ENCODE results near the gene ASS1. TPM values are rescaled to one million over a fixed set of nuclear protein-coding genes. Genes with fewer than 3 reads are reported as not detected.

Gene ASS1
- total RNA-seq, 1 donor from 2014 or later: 45.6 TPM

GRCh38 chr9:130480673-130481072, 35.9 kb downstream of the ASS1 start:
- peak; percentile 21 for TF ChIP-seq CTCF (IDR thresholded peaks at IDR 0.05; ENCODE audit: insufficient read depth, low read length, poor library complexity, severe bottlenecking)
- H3K4me3 ChIP-seq (ENCODE audit: low read depth, low read length): no peak overlapping the region
- H3K27me3 ChIP-seq (ENCODE audit: control insufficient read depth, insufficient read depth, low read length): peaks cover 47% of the 10 kb centered on the region
- no peak for DNase-seq (ENCODE audit: low read depth)
- H3K36me3 ChIP-seq (ENCODE audit: control insufficient read depth, insufficient read depth, low read length): no peaks in the 10 kb centered on the region

- DNase-seq (ENCODE audit: low read depth): no peak
- Histone ChIP-seq H3K36me3 (ENCODE audit: control insufficient read depth, insufficient read depth, low read length) (no peaks in the 10 kb centered on the region), H3K4me3 (ENCODE audit: low read depth, low read length) (no peak overlapping the region), H3K27me3 (ENCODE audit: control insufficient read depth, insufficient read depth, low read length) (peaks cover 40% of the 10 kb centered on the region)
- no peak for TF ChIP-seq CTCF (IDR thresholded peaks at IDR 0.05; ENCODE audit: insufficient read depth, low read length, poor library complexity, severe bottlenecking)
These were observed 37.7 kb downstream of the ASS1 start for GRCh38 chr9:130482463-130482862.

- DNase-seq (ENCODE audit: low read depth): no peak
- no peak for TF ChIP-seq CTCF (IDR thresholded peaks at IDR 0.05; ENCODE audit: insufficient read depth, low read length, poor library complexity, severe bottlenecking)
These were observed 38.7 kb downstream of the ASS1 start for GRCh38 chr9:130483371-130483971.

GRCh38 chr9:130484362-130485072, 39.8 kb downstream of the ASS1 start:
- no peak for DNase-seq (ENCODE audit: low read depth)
- H3K36me3 ChIP-seq (ENCODE audit: control insufficient read depth, insufficient read depth, low read length): no peaks in the 10 kb centered on the region
- no peak for TF ChIP-seq CTCF (IDR thresholded peaks at IDR 0.05; ENCODE audit: insufficient read depth, low read length, poor library complexity, severe bottlenecking)
- no peak overlapping the region for H3K4me3 ChIP-seq (ENCODE audit: low read depth, low read length)
- peaks cover 29% of the 10 kb centered on the region for H3K27me3 ChIP-seq (ENCODE audit: control insufficient read depth, insufficient read depth, low read length)

More at GRCh38 chr9:130483371-130483971, 38.7 kb downstream of the ASS1 start:
- Histone ChIP-seq H3K36me3 (ENCODE audit: control insufficient read depth, insufficient read depth, low read length) (no peaks in the 10 kb centered on the region), H3K4me3 (ENCODE audit: low read depth, low read length) (no peak overlapping the region), H3K27me3 (ENCODE audit: control insufficient read depth, insufficient read depth, low read length) (peaks cover 33% of the 10 kb centered on the region)

- Histone ChIP-seq H3K27me3 (ENCODE audit: control insufficient read depth, insufficient read depth, low read length) (peaks cover 26% of the 10 kb centered on the region), H3K4me3 (ENCODE audit: low read depth, low read length) (no peak overlapping the region), H3K36me3 (ENCODE audit: control insufficient read depth, insufficient read depth, low read length) (no peaks in the 10 kb centered on the region)
- no peak for TF ChIP-seq CTCF (IDR thresholded peaks at IDR 0.05; ENCODE audit: insufficient read depth, low read length, poor library complexity, severe bottlenecking)
- no peak for DNase-seq (ENCODE audit: low read depth)
These were observed 41.3 kb downstream of the ASS1 start for GRCh38 chr9:130486103-130486502.

All from kidney epithelial cell (primary cell).